ENCODE data around the gene FKBP8.

DNA sequence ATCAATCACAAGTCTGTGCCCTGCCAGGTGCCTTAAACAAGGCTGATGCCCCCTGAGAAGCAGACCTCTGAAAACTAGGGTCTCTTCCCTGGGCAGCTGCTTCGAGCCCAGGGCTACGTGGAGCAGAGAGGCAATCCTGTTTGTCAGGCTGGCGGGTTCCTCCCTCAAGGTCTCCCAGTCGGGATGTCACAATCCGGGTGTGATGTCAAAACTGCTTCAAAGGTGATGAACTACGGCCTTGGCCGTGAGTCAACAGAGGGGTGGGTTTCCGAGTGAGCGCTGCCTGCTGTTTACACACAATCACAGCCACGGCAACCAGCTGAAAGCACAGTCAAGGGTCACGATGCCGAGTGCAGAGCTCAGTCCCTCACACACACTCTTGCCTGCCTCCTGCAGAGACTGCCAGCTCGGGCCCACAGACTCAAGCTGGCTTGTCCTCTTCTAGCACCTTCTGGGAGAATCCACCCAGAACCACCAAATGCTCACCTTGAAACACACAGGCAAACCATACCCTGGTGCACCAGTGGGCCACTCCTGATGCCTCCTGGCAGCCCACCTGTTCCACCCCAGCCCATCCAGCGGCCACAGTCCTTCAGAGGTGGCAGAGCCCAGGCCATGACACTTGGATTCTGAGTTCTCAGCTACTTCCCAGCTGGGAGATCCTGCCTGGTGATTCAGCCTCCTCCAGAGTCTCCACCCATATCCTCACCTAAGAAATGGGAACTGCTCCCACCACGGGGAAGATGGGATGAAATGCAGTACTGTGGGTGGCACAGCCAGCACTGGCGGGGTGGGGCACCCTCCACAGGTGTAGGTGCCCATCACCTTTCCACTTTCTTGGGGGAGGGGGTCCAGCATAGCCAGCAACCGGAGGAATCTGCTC is 28.3 kb downstream of the FKBP8 start:
- no peak for TF ChIP-seq POLR2AphosphoS5 (IDR thresholded peaks at IDR 0.05)
- TF ChIP-seq EP300 (IDR thresholded peaks at IDR 0.05) = no peak
- TF ChIP-seq, protein P1, sequence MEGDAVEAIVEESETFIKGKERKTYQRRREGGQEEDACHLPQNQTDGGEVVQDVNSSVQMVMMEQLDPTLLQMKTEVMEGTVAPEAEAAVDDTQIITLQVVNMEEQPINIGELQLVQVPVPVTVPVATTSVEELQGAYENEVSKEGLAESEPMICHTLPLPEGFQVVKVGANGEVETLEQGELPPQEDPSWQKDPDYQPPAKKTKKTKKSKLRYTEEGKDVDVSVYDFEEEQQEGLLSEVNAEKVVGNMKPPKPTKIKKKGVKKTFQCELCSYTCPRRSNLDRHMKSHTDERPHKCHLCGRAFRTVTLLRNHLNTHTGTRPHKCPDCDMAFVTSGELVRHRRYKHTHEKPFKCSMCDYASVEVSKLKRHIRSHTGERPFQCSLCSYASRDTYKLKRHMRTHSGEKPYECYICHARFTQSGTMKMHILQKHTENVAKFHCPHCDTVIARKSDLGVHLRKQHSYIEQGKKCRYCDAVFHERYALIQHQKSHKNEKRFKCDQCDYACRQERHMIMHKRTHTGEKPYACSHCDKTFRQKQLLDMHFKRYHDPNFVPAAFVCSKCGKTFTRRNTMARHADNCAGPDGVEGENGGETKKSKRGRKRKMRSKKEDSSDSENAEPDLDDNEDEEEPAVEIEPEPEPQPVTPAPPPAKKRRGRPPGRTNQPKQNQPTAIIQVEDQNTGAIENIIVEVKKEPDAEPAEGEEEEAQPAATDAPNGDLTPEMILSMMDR (IDR thresholded peaks at IDR 0.05) = no peak

Data from sigmoid colon (tissue), 4 donors.